ENCODE measurements around the gene C1orf115. TPM values are rescaled to one million over a fixed set of nuclear protein-coding genes. Genes with fewer than 3 reads are reported as not detected.

Gene C1orf115
- total RNA-seq, 6 donors from 2014 or later, result 12.6 to 33.0 (median 30.0) TPM

- ATAC-seq (ENCODE audit: low FRiP score in 2 of 2), result no peak
- H3K27ac ChIP-seq, result no peak overlapping the region
- 64 to 69% methylated on average over 6 of the region's 6 CpGs for WGBS, 2 donors
- DNase-seq, result no peak
- H3K27me3 ChIP-seq, result no peaks in the 10 kb centered on the region
- H3K9me3 ChIP-seq, result no peaks in the 10 kb centered on the region
- H3K36me3 ChIP-seq, result peaks cover 0 to 12% (median 7%) of the 10 kb centered on the region in 4 donors
- H3K4me1 ChIP-seq, result peaks cover 0 to 3% (median 0%) of the 10 kb centered on the region in 4 donors
- TF ChIP-seq POLR2A (IDR thresholded peaks at IDR 0.05) (no peak), CTCF (IDR thresholded peaks at IDR 0.05) (no peak), POLR2AphosphoS5 (IDR thresholded peaks at IDR 0.05) (no peak), EP300 (IDR thresholded peaks at IDR 0.05) (no peak)
- H3K4me3 ChIP-seq, result no peak overlapping the region
Measured at GRCh38 chr1:220701974-220702373, 11.8 kb downstream of the C1orf115 start.

GRCh38 chr1:220702733-220703270, 12.6 kb downstream of the C1orf115 start:
- Histone ChIP-seq H3K4me1 (peaks cover 0 to 3% (median 0%) of the 10 kb centered on the region in 4 donors), H3K9me3 (no peaks in the 10 kb centered on the region), H3K4me3 (no peak overlapping the region), H3K36me3 (peaks cover 0 to 6% (median 2%) of the 10 kb centered on the region in 4 donors), H3K27me3 (no peaks in the 10 kb centered on the region), H3K27ac (no peak overlapping the region)
- DNase-seq (no peak), ATAC-seq (ENCODE audit: low FRiP score in 2 of 2) (no peak)
- TF ChIP-seq POLR2A (IDR thresholded peaks at IDR 0.05) (no peak), POLR2AphosphoS5 (IDR thresholded peaks at IDR 0.05) (no peak), EP300 (IDR thresholded peaks at IDR 0.05) (no peak), CTCF (IDR thresholded peaks at IDR 0.05) (no peak)
- 31 to 45% methylated on average over 5 of the region's 5 CpGs for WGBS, 2 donors

GRCh38 chr1:220703305-220703704, 13.1 kb downstream of the C1orf115 start:
- TF ChIP-seq POLR2AphosphoS5 (IDR thresholded peaks at IDR 0.05) (no peak), POLR2A (IDR thresholded peaks at IDR 0.05) (no peak), EP300 (IDR thresholded peaks at IDR 0.05) (no peak), CTCF (IDR thresholded peaks at IDR 0.05) (no peak)
- Histone ChIP-seq H3K4me1 (peaks cover 0 to 3% (median 0%) of the 10 kb centered on the region in 4 donors), H3K4me3 (no peak overlapping the region), H3K27ac (no peak overlapping the region), H3K9me3 (no peaks in the 10 kb centered on the region), H3K27me3 (no peaks in the 10 kb centered on the region), H3K36me3 (peaks cover 0 to under 1% (median 0%) of the 10 kb centered on the region in 4 donors)
- DNase-seq (no peak), ATAC-seq (ENCODE audit: low FRiP score in 2 of 2) (no peak)
- 80 to 90% methylated on average over 4 of the region's 4 CpGs for WGBS, 2 donors

- 89 to 92% methylated on average over 5 to 7 of the region's 7 CpGs for WGBS, 2 donors
- no peaks in the 10 kb centered on the region for H3K9me3 ChIP-seq
- H3K4me1 ChIP-seq, result peaks cover 0 to 3% (median 0%) of the 10 kb centered on the region in 4 donors
- DNase-seq, result no peak
- no peak overlapping the region for H3K4me3 ChIP-seq
- H3K27me3 ChIP-seq, result no peaks in the 10 kb centered on the region
- TF ChIP-seq CTCF (IDR thresholded peaks at IDR 0.05) (no peak), POLR2A (IDR thresholded peaks at IDR 0.05) (no peak), EP300 (IDR thresholded peaks at IDR 0.05) (no peak), POLR2AphosphoS5 (IDR thresholded peaks at IDR 0.05) (no peak)
- no peaks in the 10 kb centered on the region for H3K36me3 ChIP-seq
- ATAC-seq (ENCODE audit: low FRiP score in 2 of 2), result no peak
- no peak overlapping the region for H3K27ac ChIP-seq
Measured at GRCh38 chr1:220705782-220706181, 15.6 kb downstream of the C1orf115 start.

- TF ChIP-seq CTCF (IDR thresholded peaks at IDR 0.05) (no peak), EP300 (IDR thresholded peaks at IDR 0.05) (no peak), POLR2AphosphoS5 (IDR thresholded peaks at IDR 0.05) (no peak), POLR2A (IDR thresholded peaks at IDR 0.05) (no peak)
Measured at GRCh38 chr1:220706480-220706879, 16.3 kb downstream of the C1orf115 start.

More at GRCh38 chr1:220706480-220706879, 16.3 kb downstream of the C1orf115 start:
- WGBS, 2 donors, result 72 to 84% methylated on average over 9 of the region's 9 CpGs
- no peak for ATAC-seq (ENCODE audit: low FRiP score in 2 of 2)
- H3K4me3 ChIP-seq, result no peak overlapping the region
- H3K4me1 ChIP-seq, result peaks cover 0 to 3% (median 0%) of the 10 kb centered on the region in 4 donors
- no peaks in the 10 kb centered on the region for H3K9me3 ChIP-seq
- no peak for DNase-seq
- H3K27me3 ChIP-seq, result no peaks in the 10 kb centered on the region
- no peaks in the 10 kb centered on the region for H3K36me3 ChIP-seq
- no peak overlapping the region for H3K27ac ChIP-seq

Data from upper lobe of left lung (tissue), 6 donors.